H9 (cell line): ENCODE measurements around the gene DYRK4. TPM values are rescaled to one million over a fixed set of nuclear protein-coding genes. Genes with fewer than 3 reads are reported as not detected.

Experiments used
- DNase-seq: peaks from one replicate; pipeline ENCODE4 v3.0.0-alpha.2; 2017
- H2AFZ ChIP-seq: one replicate; pipeline ENCODE4 v1.6.1; 2013; ENCODE audit warnings: mild to moderate bottlenecking, low read length, control low read depth, moderate library complexity
- H2AK5ac ChIP-seq: 2 replicates; pipeline ENCODE4 v1.6.1; 2013; ENCODE audit warnings: low read length, control low read depth, mixed read lengths; ENCODE audit not compliant: insufficient read length
- H2BK120ac ChIP-seq: one replicate; pipeline ENCODE4 v1.6.1; 2013; ENCODE audit warnings: low read depth, mild to moderate bottlenecking, low read length, control low read depth, inconsistent platforms; ENCODE audit not compliant: poor library complexity, severe bottlenecking
- H2BK12ac ChIP-seq: 2 replicates; pipeline ENCODE4 v1.6.1; 2013; ENCODE audit warnings: low read length, control low read depth, mixed read lengths, low read depth; ENCODE audit not compliant: insufficient read length
- H2BK15ac ChIP-seq: 2 replicates; pipeline ENCODE4 v1.6.1; 2013; ENCODE audit warnings: low read depth, low read length, control low read depth
- H2BK20ac ChIP-seq: one replicate; pipeline ENCODE4 v1.6.1; 2013; ENCODE audit warnings: low read depth, mild to moderate bottlenecking, low read length, control low read depth, inconsistent platforms; ENCODE audit not compliant: poor library complexity, severe bottlenecking
- H2BK5ac ChIP-seq: 2 replicates; pipeline ENCODE4 v1.6.1; 2013; ENCODE audit warnings: low read length, control low read depth, mixed read lengths; ENCODE audit not compliant: insufficient read length
- H3K14ac ChIP-seq: 2 replicates; pipeline ENCODE4 v1.6.1; 2013; ENCODE audit warnings: low read length, control low read depth; ENCODE audit not compliant: insufficient read depth
- H3K18ac ChIP-seq: 2 replicates; pipeline ENCODE4 v1.6.1; 2013; ENCODE audit warnings: low read depth, mild to moderate bottlenecking, mixed read lengths, low read length, control low read depth; ENCODE audit not compliant: insufficient read length
- H3K23ac ChIP-seq: 2 replicates; pipeline ENCODE4 v1.6.1; 2013; ENCODE audit warnings: low read length, control low read depth, mixed read lengths, low read depth; ENCODE audit not compliant: insufficient read length
- H3K23me2 ChIP-seq: 2 replicates; pipeline ENCODE4 v1.6.1; 2013; ENCODE audit warnings: low read depth, mild to moderate bottlenecking, mixed read lengths, low read length, control low read depth; ENCODE audit not compliant: insufficient read length, poor library complexity, severe bottlenecking
- H3K27ac ChIP-seq: 2 replicates; pipeline ENCODE4 v1.5.1; 2013; ENCODE audit warnings: low read length, control low read depth, mixed read lengths, low read depth; ENCODE audit not compliant: insufficient read length
- H3K27me3 ChIP-seq: 2 replicates; pipeline ENCODE4 v1.6.1; 2013; ENCODE audit warnings: low read length, control low read depth, inconsistent platforms; ENCODE audit not compliant: insufficient read depth
- H3K4ac ChIP-seq: 2 replicates; pipeline ENCODE4 v1.6.1; 2013; ENCODE audit warnings: low read depth, mild to moderate bottlenecking, control low read depth, inconsistent platforms, low read length, moderate library complexity
- H3K4me1 ChIP-seq: 2 replicates; pipeline ENCODE4 v1.6.1; 2013; ENCODE audit warnings: low read length, control low read depth, inconsistent platforms; ENCODE audit not compliant: insufficient read depth
- H3K4me2 ChIP-seq: 2 replicates; pipeline ENCODE4 v1.6.1; 2013; ENCODE audit warnings: low read length, control low read depth, mixed read lengths; ENCODE audit not compliant: insufficient read length, insufficient read depth
- H3K56ac ChIP-seq: 2 replicates; pipeline ENCODE4 v1.6.1; 2013; ENCODE audit warnings: low read depth, mild to moderate bottlenecking, mixed read lengths, low read length, control low read depth; ENCODE audit not compliant: insufficient read length
- H3K79me1 ChIP-seq: 2 replicates; pipeline ENCODE4 v1.6.1; 2013; ENCODE audit warnings: low read depth, mild to moderate bottlenecking, moderate library complexity, low read length, control low read depth, inconsistent platforms; ENCODE audit not compliant: insufficient read depth, poor library complexity, severe bottlenecking
- H3K79me2 ChIP-seq: 2 replicates; pipeline ENCODE4 v1.6.1; 2013; ENCODE audit warnings: low read length, control low read depth, inconsistent platforms; ENCODE audit not compliant: insufficient read depth
- H3K9ac ChIP-seq: 2 replicates; pipeline ENCODE4 v1.6.1; 2013; ENCODE audit warnings: low read length, control low read depth, mixed read lengths; ENCODE audit not compliant: insufficient read length; ENCODE audit errors: extremely low read depth
- H3K9me3 ChIP-seq: one replicate; pipeline ENCODE4 v1.6.1; 2013; ENCODE audit warnings: low read depth, low read length, inconsistent platforms; ENCODE audit not compliant: control insufficient read depth
- H3T11ph ChIP-seq: one replicate; pipeline ENCODE4 v1.6.1; 2013; ENCODE audit warnings: mild to moderate bottlenecking, low read length, control low read depth, inconsistent platforms
- H4K20me1 ChIP-seq: one replicate; pipeline ENCODE4 v1.6.1; 2013; ENCODE audit not compliant: control insufficient read depth, insufficient read length, insufficient read depth
- H4K5ac ChIP-seq: 2 replicates; pipeline ENCODE4 v1.6.1; 2013; ENCODE audit warnings: low read depth, mild to moderate bottlenecking, mixed read lengths, low read length, control low read depth; ENCODE audit not compliant: insufficient read length
- H4K8ac ChIP-seq: replicated peaks from 2 replicates; pipeline ENCODE4 v1.6.1; 2013; ENCODE audit warnings: low read length, control low read depth, mixed read lengths, low read depth; ENCODE audit not compliant: insufficient read length
- H4K91ac ChIP-seq: 2 replicates; pipeline ENCODE4 v1.6.1; 2013; ENCODE audit warnings: low read depth, mild to moderate bottlenecking, moderate library complexity, mixed read lengths, low read length, control low read depth; ENCODE audit not compliant: insufficient read length
- H3K27ac Mint-ChIP-seq, 3 experiments: 2 replicates in 2 of 3; 3 replicates in 1 of 3; pipeline ENCODE4 v1.8.0; 2020 to 2021; ENCODE audit warnings: mixed read lengths in 3 of 3, mild to moderate bottlenecking in 1 of 3, moderate library complexity in 1 of 3
- H3K27me3 Mint-ChIP-seq: 2 replicates; pipeline ENCODE4 v1.8.0; 2021; ENCODE audit warnings: low read depth, mild to moderate bottlenecking, moderate library complexity, mixed read lengths
- H3K36me3 Mint-ChIP-seq, 3 experiments: 2 replicates in 2 of 3; 3 replicates in 1 of 3; pipeline ENCODE4 v1.8.0; 2020 to 2021; ENCODE audit warnings: low read depth in 3 of 3, mixed read lengths in 3 of 3; ENCODE audit not compliant: insufficient read depth in 1 of 3
- H3K4me1 Mint-ChIP-seq, 2 experiments: 2 replicates each; pipeline ENCODE4 v1.8.0; 2020; ENCODE audit warnings: mixed read lengths in 2 of 2
- H3K4me3 Mint-ChIP-seq, 2 experiments: 2 replicates in 1 of 2; 3 replicates in 1 of 2; pipeline ENCODE4 v1.8.0; 2020 to 2021; ENCODE audit warnings: mild to moderate bottlenecking in 2 of 2, mixed read lengths in 2 of 2, moderate library complexity in 1 of 2
- H3K9me3 Mint-ChIP-seq, 2 experiments: 2 replicates in 1 of 2; 3 replicates in 1 of 2; pipeline ENCODE4 v1.8.0; 2020; ENCODE audit warnings: mild to moderate bottlenecking in 2 of 2, mixed read lengths in 2 of 2, moderate library complexity in 1 of 2
- CTCF ChIP-seq: fragments of 200-600 bp; sonication (generic); conservative IDR thresholded peaks from 3 replicates; pipeline ENCODE4 v1.8.0; 2021; ENCODE audit warnings: antibody characterized with exemption, mild to moderate bottlenecking
- WGBS: extraction: QIAGEN DNeasy Blood & Tissue Kit; methylation state at CpG from one replicate; pipeline ENCODE4 v1.1.7; 2013; ENCODE audit warnings: missing lambda C conversion rate, low lambda C conversion rate, mixed read lengths; ENCODE audit not compliant: insufficient read length; ENCODE audit errors: extremely low coverage; 5-methylcytosine and 5-hydroxymethylcytosine counted together
- total RNA-seq: library from RNA; stranded (reverse); gene quantifications from 2 replicates; pipeline ENCODE4 v1.2.1, GENCODE V29; 2021

The DYRK4 gene
- total RNA-seq, 1 experiment from 2014 or later = 15.5 TPM

DNA sequence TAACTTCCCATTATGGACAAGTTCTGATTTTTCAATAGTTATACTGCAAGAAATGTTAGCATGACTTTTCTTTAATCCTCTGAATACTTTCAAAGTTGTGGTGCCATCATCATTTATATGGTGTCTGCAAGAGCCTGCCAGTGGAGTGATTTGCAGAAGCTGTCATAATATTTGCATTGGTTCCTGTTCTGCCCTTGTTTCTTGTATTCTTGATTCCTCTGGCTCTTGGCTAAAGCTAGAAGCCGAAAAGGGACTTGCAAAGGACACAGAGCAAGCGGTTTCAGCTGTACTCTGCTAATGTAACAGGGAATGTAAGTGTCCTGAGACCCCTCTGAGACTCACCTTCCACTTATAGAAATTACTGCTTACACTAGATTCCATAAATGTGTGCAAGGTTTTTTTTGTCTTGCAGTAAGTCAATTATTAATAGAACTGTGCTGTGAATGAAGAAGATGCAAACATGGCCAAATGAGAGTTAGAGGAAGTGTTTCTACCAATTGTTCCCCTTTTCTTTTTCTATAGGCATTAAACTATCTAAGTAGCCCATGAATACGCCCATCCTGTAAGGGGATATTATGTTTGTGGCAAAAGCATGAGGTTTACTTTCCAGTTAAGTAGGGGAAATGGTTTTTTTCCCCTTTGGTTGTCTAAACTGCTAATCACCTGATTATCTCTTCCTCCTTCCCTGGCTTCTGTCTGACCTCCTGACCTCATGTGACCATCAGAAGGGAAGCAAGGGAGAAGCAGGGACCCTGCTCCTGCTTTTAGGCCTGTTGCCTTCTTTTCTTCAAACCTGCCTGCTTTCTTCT, 5.3 kb downstream of the DYRK4 start:
- H4K20me1 ChIP-seq = no peaks in the 10 kb centered on the region
- H4K5ac ChIP-seq = no peak overlapping the region
- Mint-ChIP-seq H3K9me3 (no peaks in the 10 kb centered on the region; a peak in 1 of 5 replicates), H3K4me3 (no peak overlapping the region), H3K27me3 (peaks cover 26% of the 10 kb centered on the region), H3K36me3 (no peaks in the 10 kb centered on the region), H3K4me1 (peaks cover 6 to 11% of the 10 kb centered on the region in 2 experiments), H3K27ac (no peak overlapping the region)
- no peak overlapping the region for H2AK5ac ChIP-seq
- H2AFZ ChIP-seq = no peak overlapping the region
- no peak overlapping the region for H3K23ac ChIP-seq
- H3K23me2 ChIP-seq = peaks cover under 1% of the 10 kb centered on the region
- no peak overlapping the region for H3K56ac ChIP-seq
- H2BK20ac ChIP-seq = no peak overlapping the region
- no peak overlapping the region for H2BK12ac ChIP-seq
- no peak overlapping the region for H2BK5ac ChIP-seq
- DNase-seq = no peak
- no peaks in the 10 kb centered on the region for H3K79me1 ChIP-seq
- no peak overlapping the region for H2BK120ac ChIP-seq
- H3K4me1 ChIP-seq = no peaks in the 10 kb centered on the region
- no peak overlapping the region for H2BK15ac ChIP-seq
- H4K8ac ChIP-seq = no peak overlapping the region
- H3K9me3 ChIP-seq = no peaks in the 10 kb centered on the region
- H3K27ac ChIP-seq = no peak overlapping the region
- H3K14ac ChIP-seq = no peak overlapping the region
- no peaks in the 10 kb centered on the region for H3K79me2 ChIP-seq
- TF ChIP-seq CTCF = no peak
- H3T11ph ChIP-seq = no peak overlapping the region
- H3K18ac ChIP-seq = no peak overlapping the region
- H4K91ac ChIP-seq = no peak overlapping the region
- H3K4me2 ChIP-seq = no peak overlapping the region
- H3K27me3 ChIP-seq = peaks cover 9% of the 10 kb centered on the region; the same call in 1 of the 2 replicates
- H3K9ac ChIP-seq = no peak overlapping the region
- no peak overlapping the region for H3K4ac ChIP-seq
- no CpG with 5 or more reads among the region's 3 CpGs for WGBS
